Neural cell (in vitro differentiated cells): ENCODE measurements around the gene ABCA4.

ENCODE experiments used
- EZH2 ChIP-seq: fragments of 200-600, 300-800 bp; shearing (Covaris generic), sonication (generic); IDR thresholded peaks from 2 replicates; pipeline ENCODE4 v1.6.1; 2014; ENCODE audit warnings: antibody characterized with exemption, low read length, borderline replicate concordance, mild to moderate bottlenecking; ENCODE audit not compliant: insufficient read depth, poor library complexity, severe bottlenecking
- MXI1 ChIP-seq: fragments of 450-650 bp; conservative IDR thresholded peaks from 2 replicates; pipeline ENCODE4 v1.6.1; 2014; ENCODE audit warnings: antibody characterized with exemption, mild to moderate bottlenecking; ENCODE audit not compliant: poor library complexity, severe bottlenecking
- POLR2AphosphoS5 ChIP-seq: IDR thresholded peaks from 2 replicates; pipeline ENCODE4 v1.6.1; 2012
- RAD21 ChIP-seq: fragments of 450-650 bp; conservative IDR thresholded peaks from 2 replicates; pipeline ENCODE4 v1.6.1; 2014; ENCODE audit warnings: antibody characterized with exemption, mild to moderate bottlenecking, moderate library complexity
- SMC3 ChIP-seq: fragments of 450-650 bp; conservative IDR thresholded peaks from 2 replicates; pipeline ENCODE4 v1.6.1; 2014; ENCODE audit warnings: antibody characterized with exemption, mild to moderate bottlenecking, moderate library complexity; ENCODE audit not compliant: poor library complexity
- TF ChIP-seq, protein P1 (sequence below): fragments of 450-650 bp; IDR thresholded peaks from 2 replicates; pipeline ENCODE4 v1.5.1; 2014; ENCODE audit warnings: antibody characterized with exemption, mild to moderate bottlenecking, moderate library complexity; ENCODE audit not compliant: poor library complexity, severe bottlenecking

DNA sequence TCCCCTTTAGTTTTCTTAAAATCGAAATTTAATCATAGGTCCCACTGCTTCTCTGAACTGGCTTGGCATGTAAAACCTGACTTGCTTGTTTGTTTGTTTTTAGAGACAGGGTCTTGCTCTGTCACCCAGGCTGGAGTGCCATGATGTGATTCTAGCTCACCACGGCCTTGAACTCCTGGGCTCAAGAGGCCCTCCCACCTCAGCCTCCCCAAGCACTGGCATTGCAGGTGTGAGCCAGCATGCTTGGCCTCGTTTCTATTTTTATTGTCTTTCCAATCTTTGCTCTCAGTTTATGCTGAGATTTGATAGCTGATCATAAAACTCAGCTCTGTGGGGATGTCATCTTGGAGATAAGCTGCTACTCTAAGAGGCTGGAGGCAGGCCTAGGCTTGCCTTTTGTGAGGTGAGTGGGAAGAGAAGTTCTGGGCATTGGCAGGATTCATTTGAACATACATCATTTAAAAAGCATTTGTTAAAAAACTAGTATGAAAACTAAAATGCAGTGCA, 160.3 kb downstream of the ABCA4 start:
- TF ChIP-seq, protein P1, sequence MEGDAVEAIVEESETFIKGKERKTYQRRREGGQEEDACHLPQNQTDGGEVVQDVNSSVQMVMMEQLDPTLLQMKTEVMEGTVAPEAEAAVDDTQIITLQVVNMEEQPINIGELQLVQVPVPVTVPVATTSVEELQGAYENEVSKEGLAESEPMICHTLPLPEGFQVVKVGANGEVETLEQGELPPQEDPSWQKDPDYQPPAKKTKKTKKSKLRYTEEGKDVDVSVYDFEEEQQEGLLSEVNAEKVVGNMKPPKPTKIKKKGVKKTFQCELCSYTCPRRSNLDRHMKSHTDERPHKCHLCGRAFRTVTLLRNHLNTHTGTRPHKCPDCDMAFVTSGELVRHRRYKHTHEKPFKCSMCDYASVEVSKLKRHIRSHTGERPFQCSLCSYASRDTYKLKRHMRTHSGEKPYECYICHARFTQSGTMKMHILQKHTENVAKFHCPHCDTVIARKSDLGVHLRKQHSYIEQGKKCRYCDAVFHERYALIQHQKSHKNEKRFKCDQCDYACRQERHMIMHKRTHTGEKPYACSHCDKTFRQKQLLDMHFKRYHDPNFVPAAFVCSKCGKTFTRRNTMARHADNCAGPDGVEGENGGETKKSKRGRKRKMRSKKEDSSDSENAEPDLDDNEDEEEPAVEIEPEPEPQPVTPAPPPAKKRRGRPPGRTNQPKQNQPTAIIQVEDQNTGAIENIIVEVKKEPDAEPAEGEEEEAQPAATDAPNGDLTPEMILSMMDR = no peak
- TF ChIP-seq SMC3 (no peak), MXI1 (no peak), RAD21 (no peak), EZH2 (no peak), POLR2AphosphoS5 (no peak)
